Activated naive CD4-positive, alpha-beta T cell (primary cell): ENCODE data around the gene CNTNAP2.

ENCODE experiments used
- DNase-seq, 4 experiments: peaks; one replicate each; lab custom pipeline; 2025; lab: John Stamatoyannopoulos, UW

CNTNAP2 gene

DNA sequence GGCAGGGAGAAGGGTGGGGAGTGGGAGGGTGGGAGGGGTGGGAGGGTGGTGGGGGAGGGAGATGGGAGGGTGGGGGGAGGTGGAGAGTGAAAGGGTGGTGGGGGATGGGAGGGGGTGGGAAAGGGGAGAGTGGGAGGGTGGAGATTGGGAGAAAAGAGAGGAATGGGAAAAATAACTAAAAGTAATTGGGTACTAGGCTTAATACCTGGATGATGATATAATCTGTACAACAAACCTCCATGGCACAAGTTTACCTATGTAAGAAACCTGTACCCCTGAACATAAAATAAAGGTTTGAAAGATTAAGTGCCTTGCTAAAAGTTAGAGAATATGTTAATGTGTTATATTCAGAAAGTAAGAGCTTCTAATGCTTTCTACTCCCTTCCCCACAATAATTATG, 564.9 kb downstream of the CNTNAP2 start:
- DNase-seq = no peak

DNA sequence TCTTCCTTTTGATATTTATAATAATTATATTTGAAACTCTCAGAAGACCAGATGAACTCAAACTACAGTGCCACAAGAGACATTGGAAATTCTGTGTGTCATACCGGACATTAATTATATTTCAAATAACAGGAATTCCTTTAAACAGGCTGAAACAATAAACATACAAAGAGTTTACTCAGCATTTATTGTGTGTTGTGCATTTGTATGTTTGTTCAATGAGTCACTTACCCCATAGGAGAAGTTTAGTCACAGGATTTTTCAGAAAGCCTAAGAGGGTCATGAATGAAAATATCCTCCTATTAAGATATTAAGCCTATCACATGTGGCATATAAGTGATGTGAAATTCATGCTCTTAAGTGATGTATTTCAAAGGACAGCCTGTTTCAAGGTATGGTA, 566.8 kb downstream of the CNTNAP2 start:
- no peak for DNase-seq

- no peak for DNase-seq
These were observed 574.4 kb downstream of the CNTNAP2 start for GRCh38 chr7:146690987-146691386.

- DNase-seq = no peak
These were observed 582.5 kb downstream of the CNTNAP2 start for GRCh38 chr7:146698995-146699610.

DNA sequence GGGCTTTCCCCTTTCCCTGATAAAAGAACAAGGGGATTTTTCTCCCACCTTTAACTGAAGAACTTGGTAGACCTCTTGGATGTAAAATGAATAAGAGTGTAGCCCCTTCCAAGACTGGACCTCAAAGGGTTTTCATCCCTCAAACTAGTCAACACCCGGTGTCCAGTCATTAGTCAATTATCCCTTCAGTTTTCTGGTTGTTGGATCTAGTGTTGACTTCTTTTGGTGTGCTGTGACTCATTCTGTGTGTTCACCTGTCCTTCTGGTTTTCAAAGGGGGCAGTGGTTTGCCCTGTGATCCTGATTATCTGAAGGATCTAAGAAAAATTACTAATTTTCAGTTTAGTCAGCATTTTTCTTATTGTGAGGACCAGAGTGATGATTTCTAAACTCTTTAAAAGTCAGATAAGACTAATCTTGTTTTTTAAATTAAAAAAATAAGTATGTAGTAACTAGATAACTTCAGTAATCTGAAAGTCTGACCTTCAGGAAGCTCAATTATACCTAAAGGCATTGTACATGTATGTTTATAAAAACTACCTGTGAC, 583.5 kb downstream of the CNTNAP2 start:
- no peak for DNase-seq

DNA sequence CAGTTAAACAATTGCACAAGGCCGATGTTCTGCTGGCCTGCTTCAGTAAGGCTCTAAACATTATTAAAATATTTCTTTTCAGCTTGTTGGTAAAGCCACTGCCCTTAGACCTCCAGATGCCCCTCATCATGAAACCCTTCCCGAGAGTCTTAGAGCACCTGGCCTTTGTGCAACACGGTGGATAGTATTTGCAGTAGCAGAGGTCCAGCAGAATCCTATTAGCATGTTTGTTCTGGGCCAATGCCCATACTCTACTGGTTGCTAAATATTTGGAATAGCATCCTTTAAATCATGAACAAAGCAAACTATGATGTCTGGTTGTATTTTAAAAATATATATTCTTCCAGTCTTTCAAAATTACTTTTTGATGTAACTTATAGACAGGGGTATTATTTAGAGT, 584.6 kb downstream of the CNTNAP2 start:
- no peak for DNase-seq

DNA sequence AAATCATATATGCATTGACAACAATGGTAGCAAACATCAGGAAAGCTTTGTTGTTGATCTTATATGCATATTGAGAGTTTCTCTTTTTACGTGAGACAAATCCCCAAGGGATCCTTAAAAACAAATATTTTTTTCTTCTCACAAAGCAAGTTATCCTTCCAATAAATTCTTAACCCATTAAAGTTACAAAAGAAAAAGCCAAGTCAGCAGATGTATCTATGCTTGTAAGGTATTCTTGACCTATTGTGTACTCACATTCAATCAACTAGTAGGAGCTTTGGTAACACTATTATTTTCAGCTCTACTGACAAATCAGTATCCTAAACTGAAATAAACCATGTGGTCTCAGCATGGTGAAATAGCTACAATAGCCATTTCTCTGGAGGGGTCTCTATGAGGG, 586.3 kb downstream of the CNTNAP2 start:
- no peak for DNase-seq

- DNase-seq = no peak
These were observed 592.9 kb downstream of the CNTNAP2 start for GRCh38 chr7:146709451-146710027.

DNA sequence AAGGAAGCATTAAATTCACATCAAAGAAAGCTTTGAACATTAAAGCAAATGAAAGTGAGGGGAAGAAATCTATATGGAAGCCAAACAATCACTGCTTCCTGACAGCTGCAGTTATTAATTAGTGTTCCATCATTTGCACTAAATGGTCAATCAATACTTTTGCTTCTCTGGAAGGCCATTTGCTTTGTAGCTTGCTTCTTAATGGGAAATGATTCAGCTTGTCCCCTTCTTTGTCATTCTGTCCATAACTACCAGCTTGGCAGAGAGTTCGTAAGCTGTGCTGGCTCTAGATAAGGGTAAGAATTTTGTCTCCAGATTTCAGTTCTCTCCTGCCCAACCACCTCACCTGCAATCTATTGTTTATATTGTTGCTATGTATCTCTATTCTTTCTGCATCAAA, 596.6 kb downstream of the CNTNAP2 start:
- DNase-seq = no peak

- DNase-seq = no peak
These were observed 597.3 kb downstream of the CNTNAP2 start for GRCh38 chr7:146713934-146714333.

DNA sequence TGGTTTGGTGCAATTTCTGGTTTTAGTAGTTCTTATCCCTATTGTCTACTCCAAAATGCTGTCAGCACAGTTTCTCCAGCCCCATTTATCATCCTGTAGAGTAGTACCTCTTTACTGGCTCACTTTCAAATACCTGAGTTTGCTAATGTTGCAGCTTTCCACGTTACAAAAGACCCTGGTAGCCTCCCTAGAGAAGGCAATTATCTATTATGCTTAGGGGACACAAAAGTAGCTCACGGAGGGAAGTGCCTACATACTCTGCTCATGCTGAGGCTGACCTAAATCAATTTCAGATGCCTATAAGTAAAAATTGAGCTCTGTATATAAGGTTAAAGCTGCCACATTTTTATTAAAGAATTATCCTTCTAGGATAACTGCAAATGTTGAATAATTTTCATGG, 603.6 kb downstream of the CNTNAP2 start:
- no peak for DNase-seq

- DNase-seq = no peak
These were observed 606.4 kb downstream of the CNTNAP2 start for GRCh38 chr7:146722986-146723385.

GRCh38 chr7:146725520-146725919, 608.9 kb downstream of the CNTNAP2 start:
- DNase-seq = no peak

DNA sequence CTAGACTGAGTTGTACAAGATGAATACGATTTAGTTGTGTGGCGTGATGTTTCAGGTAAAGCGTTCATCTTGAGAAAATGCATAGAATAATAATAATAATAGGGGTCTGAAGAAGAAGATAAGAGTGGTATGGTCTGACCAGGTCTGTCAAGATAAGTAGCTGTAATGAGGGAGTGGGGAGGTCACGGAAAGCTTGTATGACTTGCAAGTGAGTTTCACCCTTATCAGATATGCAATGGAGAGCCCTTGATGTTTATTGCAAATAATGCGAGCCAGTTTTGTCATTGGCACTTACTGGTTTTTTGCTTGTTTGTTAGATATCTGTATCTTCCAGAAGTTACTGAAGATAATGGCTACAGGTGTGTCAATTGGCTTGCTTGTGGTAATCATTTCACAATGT, 611.5 kb downstream of the CNTNAP2 start:
- no peak for DNase-seq

DNA sequence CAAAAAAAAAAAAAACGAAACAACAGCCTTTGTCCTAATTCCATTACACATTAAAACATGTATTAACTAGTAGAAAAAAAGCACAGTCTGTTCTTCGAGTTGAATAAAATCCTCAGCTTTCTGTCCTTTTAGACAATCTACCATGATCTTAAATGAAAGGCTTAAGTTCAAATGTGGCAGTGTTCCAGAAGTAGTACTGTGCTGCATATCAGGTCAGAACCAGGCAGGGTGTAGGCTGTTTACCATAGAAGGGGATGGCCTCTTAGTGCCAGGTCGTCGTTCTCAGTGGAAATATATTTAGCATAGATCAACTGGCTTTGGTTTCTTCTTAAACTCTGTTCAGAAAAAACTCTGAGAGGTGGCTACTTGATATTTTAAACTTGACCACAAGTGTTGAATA, 612.0 kb downstream of the CNTNAP2 start:
- DNase-seq = no peak

DNA sequence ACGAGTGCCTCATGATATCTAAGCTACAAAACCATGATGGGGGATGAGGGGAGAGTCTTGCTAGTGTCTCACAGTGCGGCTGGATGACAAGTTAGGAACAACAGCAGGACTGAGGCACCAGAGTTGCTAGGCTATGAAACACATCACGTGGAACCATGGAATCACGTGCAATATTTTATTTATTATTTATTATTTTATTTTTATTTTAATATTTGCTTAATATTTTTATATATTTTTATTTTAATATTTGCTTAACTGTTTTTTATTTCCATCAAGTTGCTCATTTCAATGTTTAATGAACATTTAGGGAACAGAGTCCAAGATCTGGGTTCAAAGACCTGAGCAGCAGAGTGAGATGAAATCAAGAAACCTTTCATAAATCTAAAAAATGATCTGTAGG, 614.6 kb downstream of the CNTNAP2 start:
- no peak for DNase-seq

DNA sequence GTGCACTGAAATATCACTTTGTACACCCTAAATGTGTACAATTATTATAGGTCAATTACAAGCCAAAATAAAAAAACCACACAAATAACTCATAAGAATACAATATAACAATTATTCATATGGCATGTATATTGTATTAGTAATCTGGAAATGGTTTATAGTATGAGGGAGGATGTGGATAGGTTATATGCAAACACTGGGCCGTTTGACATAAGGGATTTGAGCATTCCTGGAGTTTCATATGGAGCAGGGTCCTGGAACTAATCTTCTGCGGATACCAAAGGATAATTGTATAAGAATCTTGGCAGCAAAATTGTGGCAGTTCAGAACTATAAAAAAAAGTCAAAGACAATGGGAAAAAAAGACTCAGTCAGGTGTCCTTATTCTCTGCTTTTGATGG, 619.4 kb downstream of the CNTNAP2 start:
- no peak for DNase-seq

- DNase-seq = no peak
These were observed 620.0 kb downstream of the CNTNAP2 start for GRCh38 chr7:146736446-146737190.

DNA sequence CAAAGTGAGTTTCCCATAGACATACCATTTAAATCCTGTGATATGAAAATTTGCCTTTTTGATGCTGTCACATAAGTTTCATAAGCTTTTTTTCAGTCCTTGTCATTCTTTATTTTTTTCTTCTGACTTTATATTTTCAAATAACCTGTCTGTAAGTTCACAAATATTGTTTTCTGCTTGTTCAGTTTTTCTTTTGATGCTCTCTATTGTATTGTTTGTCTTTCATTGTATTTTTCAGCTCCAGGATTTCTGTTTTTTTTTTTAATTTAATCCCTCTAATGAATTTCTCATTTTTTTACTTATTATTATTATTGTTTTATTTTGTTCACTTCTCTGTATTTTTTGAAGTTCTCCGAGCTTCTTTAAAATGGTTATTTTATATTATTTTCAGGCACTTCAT, 623.4 kb downstream of the CNTNAP2 start:
- DNase-seq = no peak

GRCh38 chr7:146741911-146742310, 625.3 kb downstream of the CNTNAP2 start:
- no peak for DNase-seq

GRCh38 chr7:146754385-146754784, 637.8 kb downstream of the CNTNAP2 start:
- DNase-seq = no peak

DNA sequence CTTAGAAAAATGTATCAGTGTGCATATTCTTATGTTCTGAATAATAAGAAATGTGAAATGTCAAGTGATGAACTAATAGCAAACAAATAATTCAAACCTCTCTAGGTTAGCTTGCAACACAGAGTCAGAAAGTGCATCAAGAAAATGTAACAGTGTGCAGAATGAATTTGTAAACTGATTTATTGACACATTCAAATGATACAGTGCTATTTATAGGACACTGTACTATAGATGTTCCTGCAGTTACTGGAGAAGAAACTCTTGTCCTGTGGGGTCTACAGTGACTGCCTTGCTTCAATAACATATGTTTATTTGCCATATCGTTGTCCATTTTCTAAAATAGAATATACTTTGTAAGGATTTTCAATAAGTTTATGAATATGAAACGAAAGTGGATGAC, 639.0 kb downstream of the CNTNAP2 start:
- DNase-seq = no peak

GRCh38 chr7:146764458-146764857, 647.9 kb downstream of the CNTNAP2 start:
- DNase-seq = no peak
